Activated CD4-positive, alpha-beta T cell treated with anti-CD3 and anti-CD28 coated beads, Interleukin-2, amount 50 U/mL, for 1 hour (primary cell): ENCODE measurements around the gene ENDOV.
"Not testable (repeated sequence)": the region's sequence is repeated elsewhere in the genome, so short reads cannot be mapped to it uniquely, and the experiment has no call there.

Experiments
- DNase-seq: peaks from one replicate; pipeline ENCODE4 v3.0.0-alpha.2; 2020

The ENDOV gene

GRCh38 chr17:80389011-80389995 is 25.7 kb upstream of the ENDOV start:
- no peak for DNase-seq

- DNase-seq: no peak
These were observed 21.6 kb upstream of the ENDOV start for GRCh38 chr17:80393241-80393890.

DNA sequence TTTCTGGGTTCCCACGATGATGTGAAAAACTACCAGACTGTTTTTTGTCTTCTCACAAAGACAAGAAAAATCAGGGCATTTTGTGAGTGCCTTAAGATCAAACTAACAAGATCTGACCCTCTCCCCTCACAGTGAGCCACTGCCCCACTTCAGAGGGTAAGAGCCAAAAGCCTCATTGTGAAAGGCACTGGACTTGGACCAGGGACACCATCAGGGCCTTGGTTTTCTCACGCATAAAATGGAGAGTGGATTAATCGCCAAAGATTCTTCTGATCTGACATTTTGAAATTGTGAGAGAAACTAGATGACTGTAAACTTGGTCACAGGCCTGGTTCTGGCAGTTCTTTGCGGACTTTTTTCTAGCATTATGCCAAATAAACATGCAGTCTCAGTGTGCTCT is 21.0 kb upstream of the ENDOV start:
- DNase-seq: no peak

- DNase-seq: no peak
These were observed 20.2 kb upstream of the ENDOV start for GRCh38 chr17:80394629-80395216.

- no peak for DNase-seq
These were observed 19.4 kb upstream of the ENDOV start for GRCh38 chr17:80395402-80396151.

DNA sequence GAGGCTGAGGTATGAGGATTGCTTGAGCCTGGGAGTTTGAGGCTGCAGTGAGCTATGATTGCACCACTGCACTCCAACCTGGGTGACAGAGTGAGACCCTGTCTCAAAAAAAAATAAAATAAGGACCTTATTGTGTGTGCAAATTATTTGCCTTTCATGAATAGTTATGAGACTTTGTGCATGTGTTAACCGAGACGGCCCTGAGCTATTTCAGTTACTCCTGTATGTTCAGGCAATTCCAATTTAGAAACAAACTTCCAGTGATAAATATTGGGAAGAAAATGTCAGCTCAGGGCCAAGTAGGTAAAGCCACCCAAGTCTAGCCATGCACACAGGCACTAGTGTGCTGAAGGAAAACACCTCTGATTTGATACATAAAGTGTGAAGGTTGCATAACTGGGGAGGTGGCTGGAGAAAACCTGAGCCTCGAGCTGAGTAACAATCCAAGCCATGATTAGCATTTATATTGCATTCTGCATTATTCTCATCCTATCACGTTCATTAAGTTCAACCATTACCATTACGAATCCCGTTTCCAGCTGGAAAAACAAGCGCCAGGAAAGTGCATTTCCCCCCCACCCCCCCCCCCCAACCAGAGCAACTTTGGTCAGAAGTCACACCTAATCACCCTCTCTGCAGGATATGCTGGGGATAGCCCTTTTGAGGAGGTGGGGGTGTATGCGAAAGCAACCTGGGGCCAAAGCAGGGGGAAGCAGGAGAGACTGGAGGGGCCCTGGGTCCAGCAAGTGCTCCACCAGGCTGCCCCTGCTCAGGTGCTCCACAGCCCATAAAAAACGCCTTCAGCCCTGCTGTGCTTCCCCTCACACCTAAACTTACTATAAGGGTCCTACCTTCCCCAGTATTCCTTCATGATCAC is 18.6 kb upstream of the ENDOV start:
- no peak for DNase-seq

DNA sequence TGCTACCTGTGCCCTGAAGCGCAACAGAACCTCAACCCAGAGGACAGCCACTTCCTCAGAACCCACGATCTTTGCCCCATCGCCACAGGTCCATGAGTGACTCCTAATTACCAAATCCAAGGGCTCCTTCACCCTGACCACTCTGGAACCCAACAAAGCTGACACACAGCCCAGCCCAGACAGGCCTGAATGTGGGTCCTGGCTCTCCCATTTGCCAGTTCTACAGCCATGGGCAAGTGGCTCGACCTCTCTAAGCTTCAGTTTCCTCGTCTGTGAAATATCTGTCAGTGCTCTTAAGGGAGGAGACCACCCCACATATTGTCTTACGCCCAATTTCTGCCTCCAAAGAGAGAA is 18.0 kb upstream of the ENDOV start:
- no peak for DNase-seq

DNA sequence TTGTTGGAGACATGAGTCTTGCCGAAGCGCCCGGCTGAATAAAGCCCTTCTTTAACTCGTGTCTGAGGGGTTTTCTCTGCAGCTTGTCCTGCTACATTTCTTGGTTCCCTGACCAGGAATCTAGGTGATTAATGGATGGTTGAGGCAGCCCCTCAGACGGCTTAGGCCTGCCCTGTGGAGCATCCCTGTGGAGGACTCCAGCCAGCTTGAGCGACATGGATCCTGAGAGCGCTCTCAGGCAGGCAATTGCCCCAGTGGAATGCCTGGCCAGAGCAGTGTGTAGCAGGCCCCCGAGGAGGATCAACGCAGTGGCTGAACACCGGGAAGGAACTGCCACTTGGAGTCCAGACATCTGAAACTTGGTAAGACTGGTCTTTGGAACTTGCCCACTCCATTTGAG is 17.3 kb upstream of the ENDOV start:
- DNase-seq: no peak

DNA sequence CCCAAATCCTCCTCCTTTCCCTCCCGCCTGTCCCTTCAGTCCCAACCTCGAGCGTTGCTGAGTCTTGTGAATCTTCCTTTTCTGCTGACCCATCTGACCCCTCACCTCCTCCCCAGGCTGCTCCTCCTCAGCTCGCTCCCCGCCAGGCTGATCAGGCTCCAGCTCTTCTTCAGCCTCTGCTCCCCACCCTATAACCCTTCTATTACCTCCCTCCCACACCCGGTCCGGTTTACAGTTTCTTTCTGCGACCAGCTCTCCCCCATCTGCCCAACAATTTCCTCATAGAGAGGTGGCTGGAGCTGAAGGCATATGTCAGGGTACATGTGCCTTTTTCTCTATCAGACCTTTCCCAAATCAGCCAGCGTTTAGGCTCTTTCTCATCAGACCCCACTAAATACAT is 13.9 kb upstream of the ENDOV start:
- not testable (repeated sequence) for DNase-seq

DNA sequence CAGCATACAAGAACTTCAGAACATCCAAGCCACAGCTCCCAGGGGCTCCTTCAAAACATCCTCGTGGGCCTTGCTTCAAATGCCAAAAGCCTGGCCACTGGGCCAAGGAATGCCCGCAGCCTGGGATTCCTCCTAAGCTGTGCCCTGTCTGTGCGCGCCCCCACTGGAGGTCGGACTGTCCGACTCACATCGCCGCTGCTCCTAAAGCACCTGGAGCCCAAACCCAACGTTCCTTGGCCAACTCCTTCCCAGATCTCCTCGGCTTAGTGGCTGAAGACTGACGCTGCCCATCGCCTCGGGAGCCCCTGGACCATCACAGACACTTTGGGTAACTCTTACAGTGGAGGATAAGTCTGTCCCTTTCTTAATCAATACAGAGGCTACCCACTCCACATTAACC is 12.9 kb upstream of the ENDOV start:
- DNase-seq: not testable (repeated sequence)

GRCh38 chr17:80402959-80403358 is 12.0 kb upstream of the ENDOV start:
- no peak for DNase-seq

- DNase-seq: no peak
These were observed 8.8 kb upstream of the ENDOV start for GRCh38 chr17:80406146-80406545.

GRCh38 chr17:80407917-80408316 is 7.0 kb upstream of the ENDOV start:
- DNase-seq: not testable (repeated sequence)

GRCh38 chr17:80408872-80409271 is 6.1 kb upstream of the ENDOV start:
- no peak for DNase-seq

DNA sequence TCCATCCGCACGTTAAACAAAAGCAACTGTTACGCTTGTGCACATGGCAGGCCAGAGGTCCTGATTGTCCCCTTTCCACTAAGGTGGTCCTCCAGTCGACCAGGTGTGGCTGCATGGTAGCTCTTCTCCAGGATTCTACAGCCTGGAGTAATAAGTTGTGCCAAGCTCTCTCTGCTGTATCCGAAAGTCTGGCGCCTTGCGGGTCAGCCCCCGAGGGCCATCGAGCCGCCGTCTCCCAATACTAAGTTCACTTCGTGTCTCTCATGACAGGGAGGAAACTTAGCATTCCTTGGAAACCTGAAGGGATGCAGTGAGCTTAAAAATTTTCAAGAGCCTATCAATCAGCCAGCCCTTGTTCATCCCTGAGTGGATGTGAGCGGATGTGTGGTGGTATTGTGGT is 5.3 kb upstream of the ENDOV start:
- DNase-seq: no peak

GRCh38 chr17:80410441-80411087 is 4.4 kb upstream of the ENDOV start:
- DNase-seq: not testable (repeated sequence)

DNA sequence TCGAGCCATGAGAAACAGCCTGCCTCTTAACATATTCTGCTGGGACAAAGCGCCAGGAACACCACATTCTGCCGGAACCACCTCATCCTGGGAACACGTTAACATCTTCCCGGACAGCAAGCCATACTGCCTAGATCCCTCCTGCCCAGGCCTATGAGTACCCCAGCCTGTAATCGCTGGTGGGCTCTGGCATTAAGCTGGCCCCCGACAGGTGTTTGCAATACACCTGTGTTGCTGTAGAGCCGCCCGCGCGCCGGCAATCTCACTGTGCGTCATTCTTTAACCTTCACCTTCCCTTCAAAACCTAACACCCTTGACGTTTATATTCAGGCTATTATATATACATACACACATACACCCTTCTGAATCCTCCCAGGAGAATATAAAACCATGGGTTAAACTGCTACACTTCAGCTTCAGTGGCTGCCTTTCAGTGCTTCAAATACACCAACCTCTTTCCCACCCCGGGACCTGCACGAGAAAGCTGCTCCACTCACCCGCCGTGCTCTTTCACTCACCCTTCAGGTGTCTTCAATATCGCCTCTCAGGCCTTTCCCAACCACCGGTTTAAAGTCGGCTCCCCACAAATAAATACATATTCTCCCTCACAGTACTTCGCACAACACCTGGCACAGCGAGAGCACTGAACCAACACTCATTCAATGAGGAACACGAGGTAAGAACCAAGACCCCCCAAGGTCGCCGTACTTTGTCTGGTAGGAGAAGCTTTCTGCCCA is 1.0 kb upstream of the ENDOV start:
- DNase-seq: no peak

- DNase-seq: no peak
These were observed 512 bp upstream of the ENDOV start for GRCh38 chr17:80414508-80414802.

- no peak for DNase-seq
These were observed 715 bp downstream of the ENDOV start for GRCh38 chr17:80415626-80416137.

GRCh38 chr17:80416260-80416939 is 1.4 kb downstream of the ENDOV start:
- DNase-seq: no peak
